GM10266 (cell line): Measurements from ENCODE around the gene MTTP.

ENCODE experiments used
- DNase-seq: peaks from one replicate; pipeline ENCODE4 v3.0.0; 2012; ENCODE audit errors: extremely low spot score
- CTCF ChIP-seq: IDR thresholded peaks from 2 replicates; pipeline ENCODE4 v1.5.1; 2012; ENCODE audit warnings: mild to moderate bottlenecking, low read depth; ENCODE audit not compliant: control insufficient read depth, insufficient read depth; ENCODE audit errors: missing control alignments

The MTTP gene

DNA sequence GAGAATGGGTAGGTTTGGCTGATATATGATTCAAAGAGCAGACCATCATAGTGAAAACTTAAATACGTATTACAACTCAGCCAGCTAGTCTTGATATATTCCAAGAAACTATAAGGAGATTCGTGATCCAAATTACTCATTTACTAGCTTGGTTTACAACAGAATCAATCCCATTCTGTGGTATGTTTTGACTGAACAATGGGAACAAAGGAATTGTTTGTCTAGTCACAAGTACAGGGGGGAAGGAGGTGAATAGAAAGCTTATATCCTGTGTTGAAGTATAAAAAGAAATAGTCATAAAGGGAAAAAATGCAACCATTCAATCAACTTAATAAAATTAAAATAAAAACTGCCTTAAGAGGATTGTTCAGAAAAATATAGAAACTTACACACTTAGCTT is 66.1 kb downstream of the MTTP start:
- no peak for TF ChIP-seq CTCF
- no peak for DNase-seq

DNA sequence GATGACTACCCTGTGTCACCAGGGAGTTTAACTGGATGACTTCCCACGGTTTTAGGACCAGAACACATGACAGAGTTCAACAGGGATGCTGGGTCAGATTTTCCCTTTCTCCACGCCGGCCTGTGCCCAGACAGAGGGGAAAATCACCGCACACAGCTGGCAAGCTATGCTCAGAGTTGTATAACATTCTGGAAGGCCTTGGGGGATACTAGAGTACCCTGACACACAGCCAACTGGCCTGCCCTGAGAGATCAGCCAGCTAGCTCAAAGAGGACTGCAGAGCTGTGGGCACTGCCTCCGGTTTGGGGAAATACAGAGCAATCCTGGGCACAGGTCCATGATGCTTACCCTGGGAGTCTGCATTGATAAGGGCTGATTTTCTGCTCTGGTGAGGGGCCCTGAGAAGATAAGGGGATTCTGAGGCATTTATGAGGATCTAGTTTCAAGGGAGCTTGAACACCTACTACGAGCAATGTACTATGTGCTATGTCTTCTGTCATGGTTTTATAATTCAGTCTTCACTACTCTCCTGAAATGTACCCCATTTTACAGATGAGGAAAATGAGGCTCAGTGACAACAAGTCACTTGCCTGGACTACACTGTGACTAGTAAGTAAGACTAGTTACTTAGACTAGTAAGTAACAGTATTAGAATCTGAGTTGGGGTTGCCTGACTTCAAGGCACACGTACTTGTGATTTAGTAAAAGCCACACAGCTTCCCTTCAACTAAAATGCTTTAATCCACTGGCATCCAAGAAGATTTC is 68.3 kb downstream of the MTTP start:
- no peak for DNase-seq
- TF ChIP-seq CTCF: no peak

DNA sequence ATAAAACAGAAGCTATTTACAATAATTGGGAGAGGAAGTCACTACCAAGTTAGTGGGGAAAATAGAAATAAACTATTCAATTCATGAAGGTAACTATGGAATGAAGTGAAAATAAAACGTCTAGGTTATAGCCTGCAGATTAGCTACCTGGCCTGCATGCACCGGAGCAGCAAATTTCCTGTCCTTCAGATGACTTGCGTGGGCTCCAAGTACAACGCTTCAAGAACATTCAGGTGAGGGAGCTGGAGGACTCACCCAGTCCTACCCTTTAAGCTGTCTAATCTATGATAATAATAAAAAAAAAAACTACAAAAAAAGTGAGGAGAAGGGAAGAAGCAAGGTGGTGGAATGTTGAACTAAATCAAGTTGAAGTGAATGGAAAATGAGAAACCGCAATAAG is 69.8 kb downstream of the MTTP start:
- DNase-seq: no peak

DNA sequence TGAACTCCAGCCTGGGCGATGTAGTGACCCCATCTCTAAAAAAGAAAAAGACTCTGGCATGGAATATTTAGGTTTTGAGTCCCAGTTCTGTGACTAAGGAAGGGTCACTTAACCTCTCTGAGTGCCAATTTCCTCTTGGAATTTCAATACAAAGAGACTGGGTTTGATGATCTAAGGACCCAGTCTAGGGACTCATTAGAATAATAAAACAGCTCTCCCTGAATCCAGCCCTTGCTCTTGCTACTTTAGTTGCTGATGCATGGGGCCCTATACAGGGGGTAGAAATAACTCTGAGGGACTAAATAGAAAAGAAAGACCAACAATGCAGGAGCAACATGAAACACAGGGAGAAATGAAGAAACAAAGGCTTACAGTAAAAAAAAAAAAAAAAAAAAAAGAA is 70.4 kb downstream of the MTTP start:
- DNase-seq: no peak
- TF ChIP-seq CTCF: no peak

More for the DNA sequence above, 69.8 kb downstream of the MTTP start:
- TF ChIP-seq CTCF: no peak

DNA sequence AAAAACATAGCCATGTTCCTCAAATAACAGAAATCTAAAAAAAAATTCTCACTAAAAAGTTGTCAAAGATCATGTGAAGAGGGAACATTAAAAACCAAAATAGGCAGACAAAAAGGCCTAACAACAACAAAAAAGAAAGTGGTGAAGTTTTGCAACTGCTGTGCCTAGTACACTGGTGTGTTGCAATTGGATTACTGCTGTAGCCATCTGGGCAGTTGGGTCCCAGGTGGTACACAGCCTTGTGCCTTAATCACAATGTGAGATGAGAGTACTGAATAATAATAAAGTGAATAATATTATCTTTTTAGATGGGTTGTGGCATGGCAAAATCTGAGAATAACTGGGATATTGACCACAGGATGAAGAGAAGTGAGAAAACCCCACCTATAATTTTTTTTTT is 71.0 kb downstream of the MTTP start:
- DNase-seq: no peak
- no peak for TF ChIP-seq CTCF

- DNase-seq: no peak
- TF ChIP-seq CTCF: no peak
Measured at GRCh38 chr4:99647071-99647470, 72.4 kb downstream of the MTTP start.

- DNase-seq: no peak
- TF ChIP-seq CTCF: no peak
Measured at GRCh38 chr4:99648321-99648720, 73.7 kb downstream of the MTTP start.
